Activated T-helper 2 cell treated with anti-CD3 and anti-CD28 coated beads, Interferon-gamma antibody, Interleukin-2, Interleukin-4, amounts not matched to agents 10 μg/mL and 5 μg/mL and 100 μg/mL, durations not matched to agents 14 hours and 24 hours and 36 hours (primary cell): Measurements from ENCODE around the gene SMURF1. TPM values are rescaled to one million over a fixed set of nuclear protein-coding genes. Genes with fewer than 3 reads are reported as not detected.
"Not testable (repeated sequence)": the region's sequence is repeated elsewhere in the genome, so short reads cannot be mapped to it uniquely, and the experiment has no call there.

ENCODE experiments used
- DNase-seq: peaks from one replicate; pipeline ENCODE4 v3.0.0; 2021; ENCODE audit warnings: low spot score
- H3K27ac Mint-ChIP-seq: one replicate; pipeline ENCODE4 v1.8.0; 2021; ENCODE audit warnings: mixed read lengths
- H3K27me3 Mint-ChIP-seq: one replicate; pipeline ENCODE4 v1.8.0; 2021; ENCODE audit warnings: low read depth, mixed read lengths
- H3K36me3 Mint-ChIP-seq: one replicate; pipeline ENCODE4 v1.8.0; 2021; ENCODE audit warnings: low read depth, mixed read lengths
- H3K4me1 Mint-ChIP-seq: one replicate; pipeline ENCODE4 v1.8.0; 2021; ENCODE audit warnings: low read depth, mixed read lengths
- H3K4me3 Mint-ChIP-seq: one replicate; pipeline ENCODE4 v1.8.0; 2021; ENCODE audit warnings: low read depth, mild to moderate bottlenecking, moderate library complexity, mixed read lengths
- H3K9me3 Mint-ChIP-seq: one replicate; pipeline ENCODE4 v1.8.0; 2021; ENCODE audit warnings: mixed read lengths
- intact Hi-C: fragments of 100-400 bp; cut with micrococcal nuclease; formaldehyde crosslinking; loops from one replicate; pipeline ENCODE4 v1.15.1; 2023
- total RNA-seq: library from RNA; stranded (reverse); gene quantifications from 2 replicates; pipeline ENCODE4 v1.2.3, GENCODE V29; 2022

Gene SMURF1
- total RNA-seq, 1 donor from 2014 or later = 13.5 TPM

DNA sequence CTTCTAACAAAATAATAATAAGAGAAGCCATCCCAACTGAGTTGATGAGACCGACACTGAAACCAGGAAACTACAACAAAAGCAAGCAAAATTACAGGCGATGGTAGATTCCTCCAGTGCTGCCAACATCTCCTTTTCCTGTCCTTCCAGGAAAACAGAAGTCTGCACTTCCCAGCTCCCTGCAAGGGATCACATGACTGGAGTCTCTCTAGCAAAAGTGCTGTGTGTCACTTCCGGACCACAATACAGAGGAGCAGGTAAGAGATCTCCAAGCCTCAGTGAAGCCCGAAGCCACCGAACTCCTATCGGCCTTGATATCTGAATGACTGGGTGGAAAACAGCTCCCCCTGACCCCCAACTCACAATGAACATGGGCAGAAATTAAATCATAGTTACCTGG lies 63.2 kb downstream of the SMURF1 start:
- Mint-ChIP-seq H3K9me3 (no peaks in the 10 kb centered on the region), H3K27me3 (no peaks in the 10 kb centered on the region), H3K4me3 (no peak overlapping the region), H3K4me1 (peaks cover 11% of the 10 kb centered on the region), H3K27ac (no peak overlapping the region), H3K36me3 (no peaks in the 10 kb centered on the region)
- DNase-seq = no peak
- intact Hi-C loops = no loop called here

DNA sequence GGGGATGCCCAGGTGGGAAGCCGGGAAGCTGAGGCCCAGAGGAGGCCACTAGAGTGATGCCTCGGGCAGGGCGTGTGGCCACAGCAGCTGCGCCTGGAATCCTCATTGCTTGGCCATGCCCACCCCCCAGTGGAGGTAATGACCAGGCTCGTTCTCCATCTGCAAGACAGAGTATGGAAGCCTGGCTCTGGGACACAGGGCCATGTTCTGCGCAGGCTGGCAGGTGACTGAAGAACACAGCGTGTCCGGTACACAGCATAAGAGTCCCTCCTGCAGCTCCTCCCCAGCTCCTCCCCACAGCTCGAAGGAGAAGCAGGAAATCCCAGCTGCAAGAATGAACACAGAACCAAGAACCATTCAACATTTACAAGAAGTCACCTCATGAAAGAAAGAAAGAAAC lies 64.8 kb downstream of the SMURF1 start:
- peaks cover 11% of the 10 kb centered on the region for H3K4me1 Mint-ChIP-seq
- H3K27me3 Mint-ChIP-seq = no peaks in the 10 kb centered on the region
- no peaks in the 10 kb centered on the region for H3K9me3 Mint-ChIP-seq
- H3K36me3 Mint-ChIP-seq = no peaks in the 10 kb centered on the region
- no peak overlapping the region for H3K4me3 Mint-ChIP-seq
- no peak overlapping the region for H3K27ac Mint-ChIP-seq
- no peak for DNase-seq
- intact Hi-C loops = no loop called here

DNA sequence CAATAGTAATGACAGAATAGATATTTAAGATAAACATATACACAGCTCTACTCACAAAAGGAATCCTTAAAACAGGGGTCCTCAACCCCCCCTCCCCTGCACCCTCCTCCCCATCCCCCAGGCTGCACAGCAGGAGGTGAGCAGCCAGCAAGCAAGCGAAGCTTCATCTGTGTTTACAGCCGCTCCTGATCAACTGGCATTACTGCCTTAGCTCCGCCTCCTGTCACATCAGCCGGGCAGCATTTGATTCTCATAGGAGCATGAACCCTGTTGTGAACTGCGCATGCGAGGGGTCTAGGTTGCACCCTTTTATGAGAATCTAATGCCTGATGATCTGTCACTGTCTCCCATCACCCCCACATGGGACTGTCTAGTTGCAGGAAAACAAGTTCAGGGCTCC lies 65.5 kb downstream of the SMURF1 start:
- intact Hi-C loops = no loop called here
- Mint-ChIP-seq H3K36me3 (no peaks in the 10 kb centered on the region), H3K4me1 (peaks cover 11% of the 10 kb centered on the region), H3K4me3 (no peak overlapping the region), H3K27ac (no peak overlapping the region), H3K27me3 (no peaks in the 10 kb centered on the region), H3K9me3 (no peaks in the 10 kb centered on the region)
- DNase-seq = no peak

DNA sequence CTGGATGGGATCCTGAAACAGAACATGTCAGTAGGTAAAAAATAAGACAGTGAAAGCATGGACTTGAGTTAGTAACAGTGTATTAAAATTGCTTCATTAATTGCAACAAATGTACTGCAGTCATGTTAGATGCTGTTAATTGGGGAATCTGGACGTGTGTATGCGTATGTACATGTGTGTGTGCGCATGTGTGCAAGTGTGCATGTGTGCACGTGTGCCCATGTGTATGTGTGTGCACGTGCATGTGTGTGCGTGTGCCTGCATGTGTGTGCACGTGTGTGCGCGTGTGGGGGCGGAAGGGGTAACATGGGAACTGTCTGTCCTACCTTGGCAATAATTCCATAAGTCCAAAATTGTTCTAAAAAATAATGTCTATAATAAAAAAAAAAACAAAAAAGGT lies 67.3 kb downstream of the SMURF1 start:
- intact Hi-C loops = no loop called here
- no peaks in the 10 kb centered on the region for H3K27me3 Mint-ChIP-seq
- H3K4me3 Mint-ChIP-seq = no peak overlapping the region
- no peaks in the 10 kb centered on the region for H3K36me3 Mint-ChIP-seq
- H3K27ac Mint-ChIP-seq = no peak overlapping the region
- peaks cover 8% of the 10 kb centered on the region for H3K4me1 Mint-ChIP-seq
- no peak for DNase-seq
- H3K9me3 Mint-ChIP-seq = no peaks in the 10 kb centered on the region

DNA sequence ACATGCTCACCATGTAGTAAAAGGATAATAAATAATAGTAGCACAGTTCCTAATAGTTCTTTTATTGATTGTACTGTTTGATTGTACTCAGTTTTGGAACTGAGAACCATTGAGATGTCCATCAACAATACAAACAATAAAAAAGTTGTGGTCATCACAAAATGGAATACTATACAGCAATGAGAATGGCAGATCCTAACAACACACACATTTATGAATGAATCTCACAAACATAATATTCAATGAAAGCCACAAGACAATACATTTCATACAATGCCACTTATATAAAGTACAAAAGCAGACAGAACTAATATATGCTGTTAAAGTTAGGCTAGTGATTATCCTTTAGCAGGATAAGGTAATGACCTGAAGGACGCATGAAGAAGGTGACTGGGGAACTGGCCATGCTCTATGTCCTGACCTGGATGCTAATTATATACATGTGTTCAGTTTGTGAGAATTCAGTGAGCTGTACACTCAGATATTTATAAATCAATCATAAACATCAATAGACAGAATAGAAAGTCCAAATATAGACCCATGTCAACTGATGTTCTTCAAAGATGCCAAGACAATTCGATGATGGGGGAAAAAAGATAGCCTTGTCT lies 70.0 kb downstream of the SMURF1 start:
- H3K27me3 Mint-ChIP-seq = no peaks in the 10 kb centered on the region
- intact Hi-C loops = no loop called here
- H3K4me1 Mint-ChIP-seq = peaks cover 5% of the 10 kb centered on the region
- no peak overlapping the region for H3K4me3 Mint-ChIP-seq
- H3K9me3 Mint-ChIP-seq = no peaks in the 10 kb centered on the region
- H3K27ac Mint-ChIP-seq = no peak overlapping the region
- DNase-seq = no peak
- H3K36me3 Mint-ChIP-seq = no peaks in the 10 kb centered on the region

DNA sequence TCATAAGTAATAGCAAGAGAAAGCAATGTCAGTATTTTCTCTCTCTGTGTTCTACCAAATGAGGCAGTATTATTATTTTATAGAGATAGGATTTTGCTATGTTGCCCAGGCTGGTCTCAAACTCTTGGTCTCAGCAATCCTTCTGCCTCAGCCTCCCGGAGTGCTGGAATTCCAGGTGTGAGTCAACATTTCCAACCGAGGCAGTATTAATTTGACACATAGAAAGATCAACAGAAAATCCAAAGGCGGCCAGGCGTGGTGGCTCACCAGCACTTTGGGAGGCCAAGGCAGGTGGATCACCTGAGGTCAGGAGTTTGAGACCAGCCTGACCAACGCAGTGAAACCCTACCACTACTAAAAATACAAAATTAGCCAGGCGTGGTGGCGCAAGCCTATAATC lies 71.8 kb downstream of the SMURF1 start:
- intact Hi-C loops = no loop called here
- H3K4me1 Mint-ChIP-seq = peaks cover 5% of the 10 kb centered on the region
- no peak overlapping the region for H3K4me3 Mint-ChIP-seq
- no peaks in the 10 kb centered on the region for H3K9me3 Mint-ChIP-seq
- no peak overlapping the region for H3K27ac Mint-ChIP-seq
- no peaks in the 10 kb centered on the region for H3K27me3 Mint-ChIP-seq
- no peaks in the 10 kb centered on the region for H3K36me3 Mint-ChIP-seq
- no peak for DNase-seq

DNA sequence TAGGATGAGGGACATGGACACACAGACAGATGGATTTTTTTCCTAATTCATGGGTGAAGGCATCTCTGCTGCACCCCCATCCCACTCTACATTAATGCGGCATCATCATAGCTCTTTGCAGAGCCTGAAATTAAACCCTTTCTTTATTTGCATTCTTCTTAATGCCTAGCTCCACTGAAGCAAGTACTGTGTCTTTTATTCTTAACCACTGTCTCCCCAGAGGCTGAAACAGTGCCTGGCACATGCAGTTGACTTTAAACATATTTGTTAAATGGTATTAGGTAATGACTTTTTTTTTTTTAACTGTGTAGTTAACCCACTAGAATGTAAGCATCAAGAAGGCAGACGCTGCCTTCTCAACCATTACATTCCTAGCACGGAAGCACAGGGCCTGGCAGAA lies 73.5 kb downstream of the SMURF1 start:
- Mint-ChIP-seq H3K4me3 (no peak overlapping the region), H3K4me1 (no peaks in the 10 kb centered on the region), H3K9me3 (no peaks in the 10 kb centered on the region), H3K27me3 (no peaks in the 10 kb centered on the region), H3K36me3 (no peaks in the 10 kb centered on the region), H3K27ac (no peak overlapping the region)
- DNase-seq = no peak
- intact Hi-C loops = no loop called here

DNA sequence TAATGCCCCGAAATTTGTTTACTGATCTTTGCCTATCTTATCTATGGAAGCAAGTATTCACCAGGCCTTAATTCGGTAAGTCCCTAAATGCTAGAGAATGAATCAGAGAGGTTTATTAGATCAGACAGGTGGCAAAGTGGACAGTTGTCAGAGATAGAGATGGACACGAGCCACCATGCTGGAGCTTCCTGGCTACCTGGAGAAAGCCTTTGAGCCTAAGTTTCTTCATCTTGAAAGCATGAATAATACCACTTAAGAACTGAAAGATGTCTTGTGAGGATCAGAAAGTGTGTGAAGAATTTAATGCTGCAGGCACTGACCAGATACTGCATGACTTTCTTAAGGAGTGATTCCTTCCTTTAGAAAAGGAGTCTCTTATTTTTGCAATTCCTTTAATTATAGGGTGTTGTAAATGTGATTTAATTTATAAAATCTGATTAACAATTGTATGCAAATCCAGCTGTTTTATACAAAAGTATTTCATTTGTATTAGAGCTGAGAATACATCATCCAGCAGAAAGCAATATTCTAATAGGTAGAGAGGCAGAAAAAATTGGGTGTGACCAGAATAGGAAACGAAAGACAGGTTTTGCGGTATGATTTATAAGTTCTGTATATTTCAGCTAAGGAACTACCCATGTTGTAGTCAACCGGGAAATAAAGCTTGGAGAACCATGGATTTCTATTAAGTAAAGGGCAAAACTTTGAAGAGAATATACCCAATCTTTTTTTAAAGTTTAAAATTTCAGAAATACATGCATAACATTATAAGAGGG lies 82.7 kb downstream of the SMURF1 start:
- Mint-ChIP-seq H3K4me3 (no peak overlapping the region), H3K4me1 (peaks cover 6% of the 10 kb centered on the region), H3K27ac (no peak overlapping the region), H3K9me3 (no peaks in the 10 kb centered on the region), H3K36me3 (peaks cover 17% of the 10 kb centered on the region), H3K27me3 (no peaks in the 10 kb centered on the region)
- intact Hi-C loops = no loop called here
- no peak for DNase-seq

DNA sequence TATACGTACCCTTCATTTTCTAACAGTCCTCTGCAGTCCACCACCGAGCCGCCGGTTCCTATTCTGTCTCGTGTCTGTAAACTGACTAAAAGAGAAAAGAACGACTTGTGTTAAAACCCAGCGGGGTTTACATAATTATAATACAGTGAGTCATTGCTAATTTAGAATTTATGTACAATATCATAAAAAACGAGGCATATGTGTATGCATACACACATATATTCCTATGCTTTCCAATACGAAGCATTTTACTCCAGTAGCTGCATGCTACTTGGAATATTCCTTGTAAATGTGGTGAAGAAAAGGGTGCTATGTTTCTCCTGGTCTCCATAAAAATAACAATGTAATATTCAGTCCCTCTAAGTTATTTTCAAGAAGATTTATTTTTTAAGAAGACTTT lies 89.1 kb downstream of the SMURF1 start:
- Mint-ChIP-seq H3K4me3 (no peak overlapping the region), H3K27ac (no peak overlapping the region), H3K27me3 (no peaks in the 10 kb centered on the region), H3K36me3 (peaks cover 47% of the 10 kb centered on the region), H3K4me1 (no peaks in the 10 kb centered on the region), H3K9me3 (no peaks in the 10 kb centered on the region)
- intact Hi-C loops = no loop called here
- DNase-seq = no peak

DNA sequence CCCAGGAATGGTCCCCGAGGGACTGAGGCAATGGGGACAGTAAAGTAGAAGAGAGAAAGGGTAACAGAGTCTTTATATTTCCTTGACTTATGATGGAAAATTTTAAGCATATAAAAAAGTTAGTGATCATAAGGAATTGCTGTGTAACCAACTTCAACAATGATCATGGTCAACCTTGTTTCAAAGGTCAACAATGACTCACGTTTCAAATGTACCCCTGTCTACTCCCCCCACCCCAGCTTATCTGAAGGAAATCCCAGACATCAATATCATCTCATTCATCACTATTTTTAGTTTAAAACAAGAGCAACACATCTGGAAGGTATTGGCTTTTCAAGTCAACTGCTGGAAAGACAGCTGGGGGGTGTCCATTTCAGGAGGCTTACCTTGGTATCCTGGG lies 92.9 kb downstream of the SMURF1 start:
- Mint-ChIP-seq H3K36me3 (peaks cover 57% of the 10 kb centered on the region), H3K4me1 (no peaks in the 10 kb centered on the region), H3K9me3 (no peaks in the 10 kb centered on the region), H3K27ac (no peak overlapping the region), H3K4me3 (no peak overlapping the region), H3K27me3 (no peaks in the 10 kb centered on the region)
- no peak for DNase-seq
- intact Hi-C loops = no loop called here

DNA sequence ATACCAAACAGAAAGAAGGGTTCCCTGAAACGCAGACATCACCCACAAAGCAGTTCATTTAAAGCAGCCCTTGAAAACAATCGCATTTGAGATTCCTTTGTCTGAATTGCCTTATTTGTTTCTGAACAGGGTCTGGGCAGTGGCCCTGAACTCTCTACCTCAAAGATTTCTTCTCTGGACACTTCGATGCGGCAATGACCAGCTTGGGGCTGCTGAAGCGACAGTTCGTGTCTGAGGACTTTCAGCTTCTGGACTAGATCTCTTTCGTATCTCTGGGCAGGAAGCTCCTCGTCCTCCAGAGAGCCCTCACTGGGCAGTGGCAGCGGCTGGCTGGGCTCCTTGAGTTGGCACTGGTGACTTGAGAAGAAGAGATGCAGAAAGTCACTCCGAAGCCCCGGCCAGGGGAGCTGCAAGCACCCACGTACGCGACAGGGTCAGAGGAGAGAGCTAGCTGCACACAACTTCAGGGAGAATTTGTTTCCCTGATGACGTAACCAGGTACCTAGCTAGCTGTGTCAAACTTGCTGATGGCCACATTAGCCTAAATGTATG lies 96.3 kb downstream of the SMURF1 start:
- no peak overlapping the region for H3K27ac Mint-ChIP-seq
- H3K27me3 Mint-ChIP-seq = no peaks in the 10 kb centered on the region
- no peaks in the 10 kb centered on the region for H3K9me3 Mint-ChIP-seq
- no peak for DNase-seq
- intact Hi-C loops = no loop called here
- peaks cover 67% of the 10 kb centered on the region for H3K36me3 Mint-ChIP-seq
- no peaks in the 10 kb centered on the region for H3K4me1 Mint-ChIP-seq
- H3K4me3 Mint-ChIP-seq = no peak overlapping the region

DNA sequence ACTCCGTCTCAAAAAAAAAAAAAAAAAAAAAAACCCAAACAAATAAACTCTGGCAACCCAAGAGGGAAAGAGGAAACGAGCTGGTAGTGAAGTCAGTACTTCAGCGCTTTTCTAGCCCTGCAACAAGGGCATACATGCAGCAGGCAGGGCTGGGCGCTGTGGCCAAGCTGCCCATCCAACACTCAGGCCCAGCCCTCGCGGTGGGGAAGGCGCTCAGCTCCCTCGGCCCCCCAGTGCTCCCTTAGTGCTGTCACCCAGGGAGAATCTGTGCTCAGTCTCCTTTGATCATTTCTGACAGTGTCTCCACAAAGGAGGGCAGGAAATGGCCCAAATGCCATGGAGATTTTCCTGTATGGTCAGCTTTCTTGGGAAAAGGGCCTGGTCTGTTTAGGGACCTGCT lies 97.2 kb downstream of the SMURF1 start:
- DNase-seq = no peak
- Mint-ChIP-seq H3K9me3 (no peaks in the 10 kb centered on the region), H3K4me1 (no peaks in the 10 kb centered on the region), H3K27ac (no peak overlapping the region), H3K36me3 (peaks cover 64% of the 10 kb centered on the region), H3K4me3 (no peak overlapping the region), H3K27me3 (no peaks in the 10 kb centered on the region)
- intact Hi-C loops = no loop called here

DNA sequence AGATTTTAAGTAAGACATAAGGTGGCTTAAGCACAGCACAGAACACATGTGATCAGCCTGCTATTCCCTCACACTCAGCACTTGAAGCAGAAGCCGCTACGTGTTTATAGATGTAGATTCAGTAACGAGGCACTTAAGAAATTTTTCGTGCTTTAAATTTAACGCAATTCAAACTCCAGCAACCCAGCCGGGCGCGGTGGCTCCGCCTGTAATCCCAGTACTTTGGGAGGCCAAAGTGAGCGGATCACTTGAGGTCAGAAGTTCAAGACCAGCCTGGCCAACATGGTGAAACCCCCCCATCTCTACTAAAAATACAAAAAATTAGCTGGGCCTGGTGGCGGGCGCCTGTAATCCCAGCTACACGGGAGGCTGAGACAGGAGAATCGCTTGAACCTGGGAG lies 97.6 kb downstream of the SMURF1 start:
- intact Hi-C loops, DNase-seq, H3K27ac Mint-ChIP-seq, H3K4me1 Mint-ChIP-seq, H3K27me3 Mint-ChIP-seq, H3K4me3 Mint-ChIP-seq, H3K9me3 Mint-ChIP-seq: not testable (repeated sequence)
- peaks cover 62% of the 10 kb centered on the region for H3K36me3 Mint-ChIP-seq
